A172 (cell line): ENCODE data around the gene CGA. TPM values are rescaled to one million over a fixed set of nuclear protein-coding genes. Genes with fewer than 3 reads are reported as not detected.
A peak's percentile ranks its signal among the peaks of the same experiment; 100 is the strongest.
"Not testable (repeated sequence)": the region's sequence is repeated elsewhere in the genome, so short reads cannot be mapped to it uniquely, and the experiment has no call there.

ENCODE experiments used
- DNase-seq: peaks from one replicate; pipeline ENCODE4 v3.0.0-alpha.2; 2015; ENCODE audit warnings: low spot score
- total RNA-seq: library from RNA; depleted of rRNA; stranded (reverse); fragments of >200 nt; shearing (Covaris generic); gene quantifications from 2 replicates; pipeline ENCODE4 v1.2.3, GENCODE V29; 2014; rRNA removed

Gene CGA
- not detected in 2 replicates for total RNA-seq

- no peak for DNase-seq
These were observed at the start of gene CGA for GRCh38 chr6:87095087-87095509. Gene CGA, minus strand, starts transcription at chr6:87095106. Its CDS starts 6,906 bp downstream, at chr6:87088200.

- not testable (repeated sequence) for DNase-seq
These were observed 45.0 kb upstream of the CGA start for GRCh38 chr6:87139927-87140326.

GRCh38 chr6:87139236-87139635, 44.3 kb upstream of the CGA start:
- DNase-seq = peak; percentile 23

- DNase-seq = no peak
These were observed 42.1 kb upstream of the CGA start for GRCh38 chr6:87136963-87137362.

- no peak for DNase-seq
These were observed 32.8 kb upstream of the CGA start for GRCh38 chr6:87127737-87128136.

GRCh38 chr6:87126501-87126900, 31.6 kb upstream of the CGA start:
- DNase-seq = no peak

GRCh38 chr6:87124074-87124473, 29.2 kb upstream of the CGA start:
- DNase-seq = no peak

GRCh38 chr6:87122477-87122876, 27.6 kb upstream of the CGA start:
- no peak for DNase-seq

GRCh38 chr6:87118054-87118453, 23.1 kb upstream of the CGA start:
- no peak for DNase-seq

GRCh38 chr6:87116922-87117321, 22.0 kb upstream of the CGA start:
- no peak for DNase-seq

- DNase-seq = no peak
These were observed 20.7 kb upstream of the CGA start for GRCh38 chr6:87115402-87116135.

- no peak for DNase-seq
These were observed 15.7 kb upstream of the CGA start for GRCh38 chr6:87110636-87111035.

GRCh38 chr6:87105823-87106222, 10.9 kb upstream of the CGA start:
- DNase-seq = no peak

GRCh38 chr6:87104667-87105066, 9.8 kb upstream of the CGA start:
- DNase-seq = no peak

- DNase-seq = no peak
These were observed 9.2 kb upstream of the CGA start for GRCh38 chr6:87103977-87104601.

- no peak for DNase-seq
These were observed 7.3 kb upstream of the CGA start for GRCh38 chr6:87102151-87102621.

GRCh38 chr6:87101067-87101466, 6.2 kb upstream of the CGA start:
- no peak for DNase-seq

GRCh38 chr6:87100216-87100615, 5.3 kb upstream of the CGA start:
- DNase-seq = no peak

GRCh38 chr6:87099472-87099871, 4.6 kb upstream of the CGA start:
- DNase-seq = no peak

- DNase-seq = no peak
These were observed 330 bp downstream of the CGA start for GRCh38 chr6:87094576-87094975.

- peak; percentile 42 for DNase-seq
These were observed 1.3 kb downstream of the CGA start for GRCh38 chr6:87093651-87094050.

GRCh38 chr6:87093199-87093598, 1.7 kb downstream of the CGA start:
- no peak for DNase-seq

GRCh38 chr6:87092435-87092834, 2.5 kb downstream of the CGA start:
- DNase-seq = no peak
